Progenitor cell of endocrine pancreas (in vitro differentiated cells): Measurements from ENCODE around the gene PCBP2. TPM values are rescaled to one million over a fixed set of nuclear protein-coding genes. Genes with fewer than 3 reads are reported as not detected.

Experiments
- DNase-seq: peaks from one replicate; pipeline ENCODE4 v3.0.0; 2021; ENCODE audit warnings: low spot score; ENCODE audit not compliant: unreplicated experiment
- H3K27ac Mint-ChIP-seq: 2 replicates; pipeline ENCODE4 v1.8.0; 2021; ENCODE audit warnings: mild to moderate bottlenecking, moderate library complexity, mixed read lengths
- H3K27me3 Mint-ChIP-seq: 2 replicates; pipeline ENCODE4 v1.8.0; 2021; ENCODE audit warnings: mixed read lengths
- H3K36me3 Mint-ChIP-seq: 2 replicates; pipeline ENCODE4 v1.8.0; 2022; ENCODE audit warnings: mixed read lengths; ENCODE audit not compliant: insufficient read depth
- H3K4me1 Mint-ChIP-seq: 2 replicates; pipeline ENCODE4 v1.8.0; 2021; ENCODE audit warnings: low read depth, mixed read lengths
- H3K4me3 Mint-ChIP-seq: 2 replicates; pipeline ENCODE4 v1.8.0; 2021; ENCODE audit warnings: low read depth, mild to moderate bottlenecking, moderate library complexity, mixed read lengths
- H3K9me3 Mint-ChIP-seq: 2 replicates; pipeline ENCODE4 v1.8.0; 2021; ENCODE audit warnings: low read depth, mixed read lengths
- total RNA-seq: library from RNA; stranded (reverse); gene quantifications from 2 replicates; pipeline ENCODE4 v1.2.1, GENCODE V29; 2021
- TF ChIP-seq, protein P1 (sequence below): fragments of 200-600 bp; sonication (generic); IDR thresholded peaks from one replicate; pipeline ENCODE4 v1.5.0; 2021; ENCODE audit warnings: antibody characterized with exemption, mild to moderate bottlenecking; ENCODE audit not compliant: unreplicated experiment

PCBP2 gene
- total RNA-seq, 1 donor from 2014 or later = 1,400 TPM

DNA sequence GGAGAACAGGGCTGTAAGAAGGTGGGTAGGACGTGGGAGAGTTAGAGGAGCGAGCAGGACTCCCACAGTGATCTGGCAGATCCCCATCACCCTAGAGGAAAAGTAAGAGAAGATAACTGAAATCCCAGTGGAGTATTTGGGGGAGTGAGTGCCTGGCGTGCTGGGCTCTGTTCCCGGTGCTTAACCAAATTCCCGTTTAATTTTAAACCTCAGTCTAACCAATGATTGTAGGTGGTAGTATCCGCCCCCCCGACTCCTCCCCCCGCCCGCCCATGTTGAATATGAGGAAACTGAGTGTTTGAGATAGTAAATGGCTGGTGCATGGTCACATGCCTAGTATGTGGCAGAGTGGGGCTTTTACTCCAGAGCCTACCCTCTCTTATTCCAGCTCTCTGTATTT lies 50.4 kb downstream of the PCBP2 start:
- Mint-ChIP-seq H3K9me3 (no peaks in the 10 kb centered on the region), H3K27ac (peak overlapping the region; percentile 94), H3K27me3 (no peaks in the 10 kb centered on the region), H3K36me3 (no peaks in the 10 kb centered on the region), H3K4me3 (peak overlapping the region; percentile 90), H3K4me1 (peaks cover 18% of the 10 kb centered on the region)
- TF ChIP-seq, protein P1, sequence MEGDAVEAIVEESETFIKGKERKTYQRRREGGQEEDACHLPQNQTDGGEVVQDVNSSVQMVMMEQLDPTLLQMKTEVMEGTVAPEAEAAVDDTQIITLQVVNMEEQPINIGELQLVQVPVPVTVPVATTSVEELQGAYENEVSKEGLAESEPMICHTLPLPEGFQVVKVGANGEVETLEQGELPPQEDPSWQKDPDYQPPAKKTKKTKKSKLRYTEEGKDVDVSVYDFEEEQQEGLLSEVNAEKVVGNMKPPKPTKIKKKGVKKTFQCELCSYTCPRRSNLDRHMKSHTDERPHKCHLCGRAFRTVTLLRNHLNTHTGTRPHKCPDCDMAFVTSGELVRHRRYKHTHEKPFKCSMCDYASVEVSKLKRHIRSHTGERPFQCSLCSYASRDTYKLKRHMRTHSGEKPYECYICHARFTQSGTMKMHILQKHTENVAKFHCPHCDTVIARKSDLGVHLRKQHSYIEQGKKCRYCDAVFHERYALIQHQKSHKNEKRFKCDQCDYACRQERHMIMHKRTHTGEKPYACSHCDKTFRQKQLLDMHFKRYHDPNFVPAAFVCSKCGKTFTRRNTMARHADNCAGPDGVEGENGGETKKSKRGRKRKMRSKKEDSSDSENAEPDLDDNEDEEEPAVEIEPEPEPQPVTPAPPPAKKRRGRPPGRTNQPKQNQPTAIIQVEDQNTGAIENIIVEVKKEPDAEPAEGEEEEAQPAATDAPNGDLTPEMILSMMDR = no peak
- DNase-seq = no peak

DNA sequence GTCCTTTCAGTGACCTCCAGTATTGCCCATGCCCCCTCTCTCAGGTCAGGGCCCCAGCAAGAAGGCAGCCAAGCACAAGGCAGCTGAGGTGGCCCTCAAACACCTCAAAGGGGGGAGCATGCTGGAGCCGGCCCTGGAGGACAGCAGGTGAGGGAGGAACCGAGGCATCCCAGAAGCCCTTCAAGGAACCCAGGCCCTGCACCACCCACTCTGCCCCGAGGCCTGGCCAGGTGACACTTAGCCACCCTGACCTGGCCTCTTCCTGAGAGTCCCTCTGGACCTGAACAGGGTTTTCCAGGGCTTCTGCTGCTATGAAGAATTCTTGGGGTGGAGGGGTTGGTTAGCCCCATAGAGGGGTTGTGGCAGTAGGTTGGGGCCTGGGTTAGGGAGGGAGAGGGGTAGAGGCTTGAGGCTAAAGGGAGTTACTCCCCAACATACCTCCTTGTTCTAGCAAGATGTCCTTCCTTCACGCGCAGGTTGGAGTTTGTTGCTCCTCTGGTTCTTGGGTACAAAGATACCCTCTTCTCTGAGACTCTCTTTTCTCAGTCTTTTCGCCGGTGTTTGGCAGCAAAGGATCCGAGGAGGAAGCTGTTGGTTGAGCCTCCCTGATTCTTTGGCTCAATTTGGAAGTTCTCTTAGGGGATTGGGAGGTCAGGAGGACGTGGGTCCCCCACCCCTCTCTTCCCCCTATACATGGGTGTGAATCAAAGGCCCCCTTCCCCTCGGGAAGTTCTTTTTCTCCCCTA lies 51.3 kb downstream of the PCBP2 start:
- TF ChIP-seq, protein P1 = no peak
- Mint-ChIP-seq H3K4me1 (peaks cover 18% of the 10 kb centered on the region), H3K9me3 (no peaks in the 10 kb centered on the region), H3K27ac (peak overlapping the region; percentile 39), H3K4me3 (peak overlapping the region; percentile 57), H3K36me3 (no peaks in the 10 kb centered on the region), H3K27me3 (no peaks in the 10 kb centered on the region)
- DNase-seq = no peak

DNA sequence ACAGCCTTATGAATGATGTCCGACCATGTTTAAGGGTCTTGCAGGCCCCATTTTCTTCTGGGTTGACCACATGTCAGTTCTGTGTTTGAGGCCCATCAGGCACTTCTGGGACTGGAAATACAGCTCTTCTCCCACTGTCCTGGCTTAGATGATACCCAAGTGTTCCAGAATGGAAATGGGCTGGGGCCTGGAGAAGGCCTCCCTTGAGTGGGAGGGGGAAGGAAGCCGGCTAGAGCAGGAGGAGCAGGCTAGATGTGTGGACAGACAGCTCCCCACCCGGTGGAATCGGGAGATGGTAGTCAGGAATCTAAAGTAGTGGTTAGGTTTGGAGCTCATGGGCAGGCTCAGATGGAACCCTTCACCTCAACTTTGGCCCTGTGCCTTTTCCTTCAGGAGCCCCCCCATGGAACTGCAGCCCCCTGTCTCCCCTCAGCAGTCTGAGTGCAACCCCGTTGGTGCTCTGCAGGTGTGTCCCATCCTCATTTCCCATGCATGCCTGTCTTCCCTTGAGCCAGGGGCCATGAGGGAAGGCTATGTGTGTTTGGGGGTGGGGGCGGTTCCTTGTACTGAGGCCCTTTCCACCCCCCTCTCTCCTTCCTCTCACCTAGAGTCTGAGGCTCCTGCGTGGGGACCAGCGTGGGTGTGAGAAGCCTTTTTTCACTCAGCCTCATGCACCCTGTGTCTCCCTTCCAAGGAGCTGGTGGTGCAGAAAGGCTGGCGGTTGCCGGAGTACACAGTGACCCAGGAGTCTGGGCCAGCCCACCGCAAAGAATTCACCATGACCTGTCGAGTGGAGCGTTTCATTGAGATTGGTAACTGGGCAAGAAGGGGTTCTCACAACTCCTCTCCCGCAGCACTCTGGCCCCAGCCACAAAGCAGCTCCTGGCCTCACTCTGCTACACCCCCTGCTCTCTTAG lies 52.4 kb downstream of the PCBP2 start:
- Mint-ChIP-seq H3K4me3 (no peak overlapping the region), H3K9me3 (no peaks in the 10 kb centered on the region), H3K36me3 (no peaks in the 10 kb centered on the region), H3K27ac (no peak overlapping the region), H3K4me1 (peaks cover 14% of the 10 kb centered on the region), H3K27me3 (no peaks in the 10 kb centered on the region)
- TF ChIP-seq, protein P1 = no peak
- no peak for DNase-seq

DNA sequence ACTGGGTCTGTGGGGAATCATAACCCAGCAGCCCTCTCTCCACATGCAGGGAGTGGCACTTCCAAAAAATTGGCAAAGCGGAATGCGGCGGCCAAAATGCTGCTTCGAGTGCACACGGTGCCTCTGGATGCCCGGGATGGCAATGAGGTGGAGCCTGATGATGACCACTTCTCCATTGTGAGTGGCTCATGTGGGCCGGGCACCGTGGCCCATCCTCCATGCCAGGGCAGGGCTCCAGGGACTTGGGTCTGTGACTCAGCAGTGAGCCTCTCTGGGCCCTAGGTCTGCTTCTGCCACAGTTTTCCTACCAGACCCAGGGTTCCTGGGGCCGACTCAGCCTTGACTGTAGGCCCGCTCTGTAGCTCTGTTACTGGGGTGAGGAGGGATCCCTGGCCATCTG lies 53.2 kb downstream of the PCBP2 start:
- H3K9me3 Mint-ChIP-seq = no peaks in the 10 kb centered on the region
- TF ChIP-seq, protein P1 = no peak
- H3K27me3 Mint-ChIP-seq = no peaks in the 10 kb centered on the region
- H3K4me1 Mint-ChIP-seq = peaks cover 9% of the 10 kb centered on the region
- H3K4me3 Mint-ChIP-seq = no peak overlapping the region
- no peaks in the 10 kb centered on the region for H3K36me3 Mint-ChIP-seq
- DNase-seq = no peak
- H3K27ac Mint-ChIP-seq = no peak overlapping the region
